SU-DHL-6 (cell line): ENCODE data around the gene DCC.

Experiments used
- CTCF ChIP-seq: fragments of 200-600 bp; sonication (generic); IDR thresholded peaks from one replicate; pipeline ENCODE4 v1.5.1; 2017; ENCODE audit warnings: antibody characterized with exemption, mild to moderate bottlenecking, low read length, moderate library complexity; ENCODE audit not compliant: insufficient read depth, poor library complexity, severe bottlenecking
- EZH2phosphoT487 ChIP-seq: fragments of 200-600 bp; sonication (generic), shearing (Covaris generic); conservative IDR thresholded peaks from 2 replicates; pipeline ENCODE4 v1.6.1; 2018; ENCODE audit warnings: mild to moderate bottlenecking, antibody characterized with exemption, low read length, moderate library complexity, mixed read lengths

DNA sequence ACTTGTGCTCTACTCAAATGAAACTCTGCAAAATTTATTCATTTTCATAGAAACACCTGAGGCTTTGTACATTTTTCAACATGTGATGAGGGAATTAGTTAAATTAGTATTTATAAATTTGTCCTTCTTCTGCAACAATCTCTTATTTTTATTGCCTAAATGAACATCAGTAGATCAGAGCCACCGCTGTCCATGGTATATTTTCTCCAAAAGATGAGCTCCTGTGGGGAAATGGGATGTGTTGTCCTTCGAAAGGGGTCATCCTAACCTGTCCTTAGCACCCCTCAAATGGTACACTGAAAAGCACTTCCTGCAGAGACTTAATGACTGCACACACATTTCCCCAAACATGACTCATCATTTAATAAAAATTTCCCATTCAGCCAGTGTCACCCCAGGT is 1169.9 kb downstream of the DCC start:
- TF ChIP-seq CTCF: no peak
- TF ChIP-seq EZH2phosphoT487: no peak
